Measurements from ENCODE around the gene NID1.
A peak's percentile ranks its signal among the peaks of the same experiment; 100 is the strongest.

NID1 gene

DNA sequence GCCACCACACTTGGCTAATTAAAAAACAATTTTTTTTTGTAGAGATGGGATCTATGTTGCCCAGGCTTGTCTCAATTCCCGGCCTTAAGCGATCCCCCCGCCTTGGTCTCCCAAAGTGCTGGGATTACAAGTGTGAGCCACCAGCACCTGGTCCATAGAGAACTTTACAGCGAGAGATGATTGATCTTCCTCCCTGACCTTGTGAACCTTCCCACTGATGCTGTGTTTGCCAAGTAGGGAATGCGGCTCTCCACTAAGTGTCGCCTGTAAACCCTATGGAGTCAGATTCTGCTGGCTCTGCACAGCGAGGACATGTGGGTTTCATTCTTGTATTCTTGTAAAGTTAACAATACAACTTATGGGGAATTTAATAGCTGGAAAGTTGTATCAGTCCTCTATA is 116.9 kb downstream of the NID1 start:
- no peak for TF ChIP-seq ZFX (IDR thresholded peaks at IDR 0.05)
- TF ChIP-seq, protein P1, sequence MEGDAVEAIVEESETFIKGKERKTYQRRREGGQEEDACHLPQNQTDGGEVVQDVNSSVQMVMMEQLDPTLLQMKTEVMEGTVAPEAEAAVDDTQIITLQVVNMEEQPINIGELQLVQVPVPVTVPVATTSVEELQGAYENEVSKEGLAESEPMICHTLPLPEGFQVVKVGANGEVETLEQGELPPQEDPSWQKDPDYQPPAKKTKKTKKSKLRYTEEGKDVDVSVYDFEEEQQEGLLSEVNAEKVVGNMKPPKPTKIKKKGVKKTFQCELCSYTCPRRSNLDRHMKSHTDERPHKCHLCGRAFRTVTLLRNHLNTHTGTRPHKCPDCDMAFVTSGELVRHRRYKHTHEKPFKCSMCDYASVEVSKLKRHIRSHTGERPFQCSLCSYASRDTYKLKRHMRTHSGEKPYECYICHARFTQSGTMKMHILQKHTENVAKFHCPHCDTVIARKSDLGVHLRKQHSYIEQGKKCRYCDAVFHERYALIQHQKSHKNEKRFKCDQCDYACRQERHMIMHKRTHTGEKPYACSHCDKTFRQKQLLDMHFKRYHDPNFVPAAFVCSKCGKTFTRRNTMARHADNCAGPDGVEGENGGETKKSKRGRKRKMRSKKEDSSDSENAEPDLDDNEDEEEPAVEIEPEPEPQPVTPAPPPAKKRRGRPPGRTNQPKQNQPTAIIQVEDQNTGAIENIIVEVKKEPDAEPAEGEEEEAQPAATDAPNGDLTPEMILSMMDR (conservative IDR thresholded peaks at IDR 0.05) = no peak
- peak overlapping the region; percentile 18 for H3K27ac ChIP-seq

DNA sequence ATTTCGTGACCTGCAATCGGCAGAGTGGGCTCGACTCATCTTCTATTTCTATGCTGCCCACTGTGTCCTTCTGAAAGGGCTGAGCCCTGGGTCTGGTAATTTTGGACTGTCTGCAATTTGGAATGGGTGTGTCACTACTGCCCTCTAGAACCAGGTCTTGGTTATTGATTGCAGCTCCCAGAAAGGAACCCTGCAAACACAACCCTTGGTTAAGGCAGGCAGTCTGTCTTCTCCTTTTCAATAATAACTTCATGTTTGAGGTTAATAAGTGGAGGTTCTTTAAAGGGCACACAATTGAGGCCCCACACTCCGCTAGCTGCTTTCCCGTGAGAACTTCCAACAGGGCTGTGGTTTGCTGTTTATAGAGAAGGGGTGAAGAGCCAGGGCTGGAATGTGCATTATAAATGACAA is 118.3 kb downstream of the NID1 start:
- H3K27ac ChIP-seq = no peak overlapping the region
- TF ChIP-seq ZFX (IDR thresholded peaks at IDR 0.05) = no peak
- TF ChIP-seq, protein P1 (conservative IDR thresholded peaks at IDR 0.05) = no peak; the same call in 1 of the 2 replicates

DNA sequence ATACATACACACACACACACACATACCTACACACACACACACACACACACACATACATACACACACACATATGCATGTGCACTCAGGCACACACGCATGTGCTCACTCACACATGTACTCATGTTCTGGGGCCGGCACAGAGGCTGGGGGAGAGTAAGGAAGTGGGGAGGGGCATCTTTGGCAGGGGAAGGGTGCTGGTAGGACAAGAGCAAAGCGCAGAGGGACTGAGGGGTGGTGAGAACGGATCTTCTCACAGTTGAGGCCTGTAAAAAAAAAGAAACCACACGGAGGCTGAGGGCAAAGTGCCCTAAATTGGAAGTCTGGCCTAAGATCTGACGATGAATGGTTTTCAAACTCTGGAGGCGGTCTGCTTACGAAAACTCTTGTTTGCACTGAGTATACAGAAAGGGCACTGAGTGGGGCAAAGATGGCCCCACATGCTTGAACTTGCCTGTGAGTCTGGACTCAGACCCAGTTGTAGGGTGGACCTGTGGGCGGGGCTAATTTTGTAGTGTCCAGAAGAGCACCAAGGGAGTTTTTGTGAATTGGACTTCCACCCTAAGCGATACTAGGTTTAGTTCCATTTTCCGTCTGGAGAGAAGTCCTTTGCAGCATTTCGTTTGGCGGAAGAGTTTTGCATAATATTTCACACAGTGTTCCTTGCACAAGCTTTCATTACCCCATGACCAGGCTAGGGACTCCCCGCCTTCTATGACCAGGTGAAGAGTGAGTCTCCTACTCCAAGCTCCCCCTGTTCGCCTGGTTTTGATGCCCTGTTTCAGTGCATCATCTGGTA is 118.9 kb downstream of the NID1 start:
- H3K27ac ChIP-seq = no peak overlapping the region
- TF ChIP-seq, protein P1 (conservative IDR thresholded peaks at IDR 0.05) = no peak
- TF ChIP-seq ZFX (IDR thresholded peaks at IDR 0.05) = no peak

DNA sequence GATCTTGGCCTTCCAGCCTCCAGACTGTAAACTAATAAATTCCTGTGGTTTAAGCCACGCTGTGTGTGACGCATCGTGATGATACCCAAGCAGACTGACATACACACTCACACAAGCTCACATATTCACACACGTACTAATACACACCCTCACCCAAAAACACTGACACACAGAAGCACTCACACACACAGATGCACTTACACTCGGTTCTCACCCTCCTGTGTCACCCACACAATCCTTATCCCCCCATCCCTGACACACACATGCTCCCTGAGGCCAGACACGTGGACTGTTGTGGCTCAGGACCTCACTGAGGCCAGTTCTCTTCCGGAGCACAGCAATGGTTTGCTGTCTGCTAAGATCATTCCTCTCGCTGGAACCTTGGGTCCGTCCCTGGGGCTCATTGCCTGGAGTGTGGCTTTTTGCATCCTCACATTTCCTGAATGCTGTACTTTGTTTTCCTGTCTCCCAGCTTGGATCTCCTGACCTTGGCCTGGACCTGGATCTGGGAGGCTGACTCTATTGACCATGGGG is 121.2 kb downstream of the NID1 start:
- no peak overlapping the region for H3K27ac ChIP-seq
- TF ChIP-seq, protein P1 (conservative IDR thresholded peaks at IDR 0.05) = no peak
- TF ChIP-seq ZFX (IDR thresholded peaks at IDR 0.05) = no peak

GRCh38 chr1:235942979-235943575 is 121.8 kb downstream of the NID1 start:
- H3K27ac ChIP-seq = no peak overlapping the region
- TF ChIP-seq, protein P1 (conservative IDR thresholded peaks at IDR 0.05) = no peak
- TF ChIP-seq ZFX (IDR thresholded peaks at IDR 0.05) = no peak

DNA sequence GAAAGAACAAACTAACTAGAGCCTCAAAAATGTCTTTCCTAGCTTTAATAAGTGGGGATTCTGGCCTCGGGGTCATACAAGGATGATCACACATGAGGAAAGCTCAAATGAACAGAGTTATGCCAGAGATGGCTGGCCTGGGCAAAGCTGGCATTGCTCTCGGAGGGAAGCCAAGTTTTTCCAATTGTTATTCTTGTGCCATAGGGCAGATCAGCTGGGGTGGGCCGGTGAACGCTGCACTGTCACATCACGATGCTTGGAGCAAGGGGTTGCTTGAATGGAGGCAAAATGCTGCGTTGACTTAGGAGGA is 122.3 kb downstream of the NID1 start:
- TF ChIP-seq ZFX (IDR thresholded peaks at IDR 0.05) = no peak
- TF ChIP-seq, protein P1 (conservative IDR thresholded peaks at IDR 0.05) = no peak
- H3K27ac ChIP-seq = no peak overlapping the region

GRCh38 chr1:235941876-235942624 is 122.8 kb downstream of the NID1 start:
- TF ChIP-seq, protein P1 (conservative IDR thresholded peaks at IDR 0.05) = no peak
- no peak for TF ChIP-seq ZFX (IDR thresholded peaks at IDR 0.05)
- no peak overlapping the region for H3K27ac ChIP-seq

All from C4-2B (cell line).